K562 (cell line): ENCODE results near the gene HSPE1. TPM values are rescaled to one million over a fixed set of nuclear protein-coding genes. Genes with fewer than 3 reads are reported as not detected.

ENCODE experiments used
- CBX2 ChIP-seq: fragments of 200-600 bp; sonication (generic); IDR thresholded peaks from one replicate; pipeline ENCODE4 v1.6.1; 2012; ENCODE audit warnings: mild to moderate bottlenecking, low read length, inconsistent platforms; ENCODE audit not compliant: insufficient read depth, poor library complexity, severe bottlenecking
- CC2D1A ChIP-seq: fragments of 450-650 bp; IDR thresholded peaks from 2 replicates; pipeline ENCODE4 v1.6.1; 2017; ENCODE audit warnings: mild to moderate bottlenecking
- CREB1 ChIP-seq, 2 experiments: sonication (generic) in 1 of 2; formaldehyde crosslinking in 1 of 2; IDR thresholded peaks; 2 replicates each; pipeline versions ENCODE4 v1.6.1 to v1.8.0; 2012 to 2022; ENCODE audit warnings: inconsistent platforms in 1 of 2, mild to moderate bottlenecking in 1 of 2, missing genetic modification reagents in 1 of 2, moderate library complexity in 1 of 2
- FIP1L1 ChIP-seq: fragments of 200-400 bp; formaldehyde crosslinking; IDR thresholded peaks from 2 replicates; pipeline ENCODE4 v1.6.1; 2018; ENCODE audit warnings: mild to moderate bottlenecking, low read depth, low read length; ENCODE audit not compliant: poor library complexity, severe bottlenecking
- FOXM1 ChIP-seq, 2 experiments: fragments of 450-650 bp in 1 of 2; sonication (generic) in 1 of 2; formaldehyde crosslinking in 1 of 2; IDR thresholded peaks; 2 replicates each; pipeline versions ENCODE4 v1.6.1 to v1.9.0; 2017 to 2022; ENCODE audit warnings: low read depth in 2 of 2, mild to moderate bottlenecking in 2 of 2, missing genetic modification reagents in 1 of 2, moderate library complexity in 1 of 2
- ILF3 ChIP-seq: fragments of 450-650 bp; IDR thresholded peaks from 2 replicates; pipeline ENCODE4 v1.6.1; 2018; ENCODE audit warnings: antibody characterized with exemption, mild to moderate bottlenecking, moderate library complexity, borderline replicate concordance
- JUND ChIP-seq, 2 experiments: IDR thresholded peaks; 2 replicates in 1 of 2; 3 replicates in 1 of 2; pipeline ENCODE4 v1.6.1; 2011; ENCODE audit warnings: borderline replicate concordance in 2 of 2, low read depth in 2 of 2, low read length in 2 of 2, improper control_type of control experiment in 1 of 2, missing biosample characterization in 1 of 2, missing genetic modification characterization in 1 of 2, missing genetic modification reagents in 1 of 2
- KAT7 ChIP-seq: sonication (generic); formaldehyde crosslinking; IDR thresholded peaks from 2 replicates; pipeline ENCODE4 v1.8.0; 2022; ENCODE audit warnings: missing genetic modification reagents, mild to moderate bottlenecking, borderline replicate concordance
- KLF13 ChIP-seq: fragments of 450-650 bp; IDR thresholded peaks from 2 replicates; pipeline ENCODE4 v1.6.1; 2016; ENCODE audit warnings: missing genetic modification characterization, low read depth, mild to moderate bottlenecking, missing compliant biosample characterization, moderate library complexity, borderline replicate concordance
- POLR2AphosphoS5 ChIP-seq: IDR thresholded peaks from 2 replicates; pipeline ENCODE4 v1.6.1; 2011; ENCODE audit warnings: mild to moderate bottlenecking, low read depth, low read length, moderate library complexity; ENCODE audit not compliant: control insufficient read depth, insufficient read depth
- PREB ChIP-seq: sonication (generic); formaldehyde crosslinking; IDR thresholded peaks from 2 replicates; pipeline ENCODE4 v1.8.1; 2023; ENCODE audit warnings: mild to moderate bottlenecking, missing genetic modification reagents
- PTRF ChIP-seq: fragments of 450-650 bp; IDR thresholded peaks from 2 replicates; pipeline ENCODE4 v1.6.1; 2016; ENCODE audit warnings: mild to moderate bottlenecking, missing genetic modification characterization, missing compliant biosample characterization
- SMARCC2 ChIP-seq: fragments of 450-650 bp; IDR thresholded peaks from 2 replicates; pipeline ENCODE4 v1.6.1; 2017; ENCODE audit warnings: antibody characterized with exemption, moderate library complexity, mild to moderate bottlenecking, low read depth
- STAT5A ChIP-seq: IDR thresholded peaks from 2 replicates; pipeline ENCODE4 v1.6.1; 2012; ENCODE audit warnings: low read length, inconsistent platforms, borderline replicate concordance
- ZC3H4 ChIP-seq: sonication (generic); formaldehyde crosslinking; IDR thresholded peaks from 2 replicates; pipeline ENCODE4 v1.9.0; 2021; ENCODE audit warnings: missing genetic modification reagents, borderline replicate concordance
- ZEB2 ChIP-seq: fragments of 450-650 bp; IDR thresholded peaks from 2 replicates; pipeline ENCODE4 v1.6.1; 2016
- ZNF217 ChIP-seq: sonication (generic); formaldehyde crosslinking; IDR thresholded peaks from 2 replicates; pipeline ENCODE4 v1.8.0; 2022; ENCODE audit warnings: mild to moderate bottlenecking, missing genetic modification reagents
- ZNF311 ChIP-seq: fragments of 250-450 bp; sonication (Bioruptor Pico); IDR thresholded peaks from 2 replicates; pipeline ENCODE4 v1.4.0; 2020; ENCODE audit warnings: mild to moderate bottlenecking, moderate library complexity
- ZNF445 ChIP-seq: fragments of 250-450 bp; sonication (Bioruptor Pico); IDR thresholded peaks from 2 replicates; pipeline ENCODE4 v1.4.0; 2020; ENCODE audit warnings: low read depth, mild to moderate bottlenecking, moderate library complexity
- polyA plus RNA-seq, 8 experiments: library from polyadenylated mRNA; depleted of rRNA in 4 of 8; stranded (reverse) in 5 of 8; unstranded in 3 of 8; fragments of >200 nt; fragmentation: Nextera tagmentation in 2 of 8; fragmentation: Illumina TruSeq in 1 of 8; extraction: Ambion mirVana in 2 of 8; extraction: Trizol in 1 of 8; gene quantifications; 2 replicates each; pipeline versions ENCODE4 v1.2.1 to v1.2.3, GENCODE V29; 2011 to 2014; ENCODE audit warnings: inconsistent platforms in 1 of 8, missing spikeins in 1 of 8
- total RNA-seq, 7 experiments: library from RNA; depleted of rRNA in 6 of 7; stranded (reverse); fragments of >200 nt in 6 of 7; fragmentation: Illumina TruSeq in 2 of 7; extraction: Trizol in 2 of 7; gene quantifications; 2 replicates each; pipeline versions ENCODE4 v1.2.1 to v1.2.3, GENCODE V29; 2011 to 2021; ENCODE audit warnings: low replicate concordance in 1 of 7
- TF ChIP-seq, protein P1 (sequence below): fragments of 200-800 bp; sonication (Bioruptor generic); IDR thresholded peaks from 2 replicates; pipeline ENCODE4 v1.6.1; 2016; ENCODE audit warnings: missing genetic modification characterization, missing compliant biosample characterization

HSPE1 gene
- total and polyA plus RNA-seq, 9 of the 15 experiments (the other 6 are each of a cell fraction or from before 2014, with no cell fraction given), result 223 to 1,007 (median 612) TPM

- no peak for TF ChIP-seq PREB
- no peak for TF ChIP-seq STAT5A
- peak; percentile 94 for TF ChIP-seq JUND (IDR thresholded peaks at IDR 0.05; ENCODE audit: borderline replicate concordance, low read depth, low read length)
- peak; percentile 46; the same call in 1 of the 3 replicates for TF ChIP-seq JUND (tag; IDR thresholded peaks at IDR 0.05; ENCODE audit: borderline replicate concordance, low read depth, low read length)
- peak; percentile 66; the same call in 1 of the 2 replicates for TF ChIP-seq ZC3H4 (CRISPR knock-in tag)
- TF ChIP-seq CC2D1A, result no peak
- TF ChIP-seq, protein P1, sequence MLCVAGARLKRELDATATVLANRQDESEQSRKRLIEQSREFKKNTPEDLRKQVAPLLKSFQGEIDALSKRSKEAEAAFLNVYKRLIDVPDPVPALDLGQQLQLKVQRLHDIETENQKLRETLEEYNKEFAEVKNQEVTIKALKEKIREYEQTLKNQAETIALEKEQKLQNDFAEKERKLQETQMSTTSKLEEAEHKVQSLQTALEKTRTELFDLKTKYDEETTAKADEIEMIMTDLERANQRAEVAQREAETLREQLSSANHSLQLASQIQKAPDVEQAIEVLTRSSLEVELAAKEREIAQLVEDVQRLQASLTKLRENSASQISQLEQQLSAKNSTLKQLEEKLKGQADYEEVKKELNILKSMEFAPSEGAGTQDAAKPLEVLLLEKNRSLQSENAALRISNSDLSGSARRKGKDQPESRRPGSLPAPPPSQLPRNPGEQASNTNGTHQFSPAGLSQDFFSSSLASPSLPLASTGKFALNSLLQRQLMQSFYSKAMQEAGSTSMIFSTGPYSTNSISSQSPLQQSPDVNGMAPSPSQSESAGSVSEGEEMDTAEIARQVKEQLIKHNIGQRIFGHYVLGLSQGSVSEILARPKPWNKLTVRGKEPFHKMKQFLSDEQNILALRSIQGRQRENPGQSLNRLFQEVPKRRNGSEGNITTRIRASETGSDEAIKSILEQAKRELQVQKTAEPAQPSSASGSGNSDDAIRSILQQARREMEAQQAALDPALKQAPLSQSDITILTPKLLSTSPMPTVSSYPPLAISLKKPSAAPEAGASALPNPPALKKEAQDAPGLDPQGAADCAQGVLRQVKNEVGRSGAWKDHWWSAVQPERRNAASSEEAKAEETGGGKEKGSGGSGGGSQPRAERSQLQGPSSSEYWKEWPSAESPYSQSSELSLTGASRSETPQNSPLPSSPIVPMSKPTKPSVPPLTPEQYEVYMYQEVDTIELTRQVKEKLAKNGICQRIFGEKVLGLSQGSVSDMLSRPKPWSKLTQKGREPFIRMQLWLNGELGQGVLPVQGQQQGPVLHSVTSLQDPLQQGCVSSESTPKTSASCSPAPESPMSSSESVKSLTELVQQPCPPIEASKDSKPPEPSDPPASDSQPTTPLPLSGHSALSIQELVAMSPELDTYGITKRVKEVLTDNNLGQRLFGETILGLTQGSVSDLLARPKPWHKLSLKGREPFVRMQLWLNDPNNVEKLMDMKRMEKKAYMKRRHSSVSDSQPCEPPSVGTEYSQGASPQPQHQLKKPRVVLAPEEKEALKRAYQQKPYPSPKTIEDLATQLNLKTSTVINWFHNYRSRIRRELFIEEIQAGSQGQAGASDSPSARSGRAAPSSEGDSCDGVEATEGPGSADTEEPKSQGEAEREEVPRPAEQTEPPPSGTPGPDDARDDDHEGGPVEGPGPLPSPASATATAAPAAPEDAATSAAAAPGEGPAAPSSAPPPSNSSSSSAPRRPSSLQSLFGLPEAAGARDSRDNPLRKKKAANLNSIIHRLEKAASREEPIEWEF, result 0 out of 2 replicates have a peak, but pooled peaks have one; percentile 12
- TF ChIP-seq ZEB2, result peak; percentile 32; the same call in 1 of the 2 replicates
- TF ChIP-seq ZNF217 (CRISPR knock-in tag), result no peak
- TF ChIP-seq KAT7 (CRISPR knock-in tag), result peak; percentile 32; the same call in 1 of the 2 replicates
- TF ChIP-seq ZNF311 (CRISPR knock-in tag), result 0 out of 2 replicates have a peak, but pooled peaks have one; percentile 29
- TF ChIP-seq ILF3, result peak; percentile 72; the same call in 1 of the 2 replicates
- peak; percentile 88 for TF ChIP-seq POLR2AphosphoS5
- peak; percentile 30; the same call in 1 of the 2 replicates for TF ChIP-seq SMARCC2
- peak; percentile 31; the same call in 1 of the 2 replicates for TF ChIP-seq CREB1 (IDR thresholded peaks at IDR 0.05)
- peak; percentile 80 for TF ChIP-seq CREB1 (CRISPR knock-in tag; IDR thresholded peaks at IDR 0.05)
- TF ChIP-seq ZNF445 (CRISPR knock-in tag), result no peak
- TF ChIP-seq FOXM1 (IDR thresholded peaks at IDR 0.05; ENCODE audit: low read depth), result no peak
- peak; percentile 13; the same call in 1 of the 2 replicates for TF ChIP-seq FOXM1 (CRISPR knock-in tag; IDR thresholded peaks at IDR 0.05; ENCODE audit: low read depth)
- peak; percentile 87 for TF ChIP-seq FIP1L1
- peak; percentile 89; the same call in 1 of the 2 replicates for TF ChIP-seq KLF13 (tag)
- no peak for TF ChIP-seq PTRF (tag)
- no peak for TF ChIP-seq CBX2
Measured at GRCh38 chr2:197515739-197516392, 15.7 kb downstream of the HSPE1 start, which contains the start of gene MOB4 (continued).
